HG02870 (cell line): ENCODE data around the gene CAMK2B.
"Not testable (repeated sequence)": the region's sequence is repeated elsewhere in the genome, so short reads cannot be mapped to it uniquely, and the experiment has no call there.

Experiments
- ATAC-seq: cut with Tn5 transposase; IDR thresholded peaks from one replicate; pipeline ENCODE4 v1.9.1; 2021; ENCODE audit warnings: mild to moderate bottlenecking, moderate library complexity; ENCODE audit not compliant: unreplicated experiment

Gene CAMK2B

DNA sequence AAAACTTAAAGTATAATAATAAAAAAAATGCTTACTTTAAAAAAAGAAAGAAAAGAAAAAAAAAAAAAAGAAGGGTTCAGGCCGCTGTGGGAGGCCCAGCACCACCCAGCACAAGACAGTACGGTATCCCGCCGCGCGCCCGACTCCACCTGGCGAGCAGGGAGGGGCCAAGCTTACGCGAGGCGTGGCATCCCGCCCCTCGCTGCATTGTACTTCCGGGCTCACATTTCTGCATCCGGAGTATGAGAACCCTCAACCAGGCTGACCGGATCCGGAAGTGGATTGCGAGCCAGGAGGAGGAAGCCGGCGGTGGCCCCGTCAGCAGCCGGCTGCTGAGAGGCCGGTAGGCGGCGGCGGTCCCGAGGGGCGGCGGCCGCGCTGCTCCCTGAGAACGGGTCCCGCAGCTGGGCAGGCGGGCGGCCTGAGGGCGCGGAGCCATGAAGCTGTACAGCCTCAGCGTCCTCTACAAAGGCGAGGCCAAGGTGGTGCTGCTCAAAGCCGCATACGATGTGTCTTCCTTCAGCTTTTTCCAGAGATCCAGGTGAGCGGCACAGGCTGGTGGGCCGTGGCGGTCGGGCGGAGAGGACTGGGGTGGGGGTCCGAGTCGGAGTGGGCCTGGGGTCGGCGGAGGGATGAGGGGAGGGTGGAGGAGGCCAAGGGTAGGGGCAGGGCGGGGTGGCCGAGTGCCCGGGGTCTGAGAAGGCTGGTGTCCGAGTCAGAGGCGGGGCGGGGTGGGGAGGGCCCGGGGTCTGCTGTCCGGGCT lies 124.5 kb downstream of the CAMK2B start, which contains the start of gene YKT6:
Gene YKT6 (plus strand): TSS at position 280 of the 763 bp plus-strand sequence. CDS start 158 bp downstream, at position 438.
- peak; percentile 98 for ATAC-seq

DNA sequence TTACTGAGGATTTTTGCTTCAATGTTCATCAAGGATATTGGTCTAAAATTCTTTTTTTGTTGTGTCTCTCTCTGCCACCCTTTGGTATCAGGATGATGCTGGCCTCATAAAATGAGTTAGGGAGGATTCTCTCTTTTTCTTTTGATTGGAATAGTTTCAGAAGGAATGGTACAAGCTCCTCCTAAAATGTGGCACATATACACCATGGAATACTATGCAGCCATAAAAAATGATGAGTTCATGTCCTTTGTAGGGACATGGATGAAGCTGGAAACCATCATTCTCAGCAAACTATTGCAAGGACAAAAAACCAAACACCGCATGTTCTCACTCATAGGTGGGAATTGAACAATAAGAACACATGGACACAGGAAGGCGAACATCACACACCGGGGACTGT lies 125.2 kb downstream of the CAMK2B start:
- not testable (repeated sequence) for ATAC-seq

- no peak for ATAC-seq
Observed at GRCh38 chr7:44197474-44197873, 127.9 kb downstream of the CAMK2B start.

GRCh38 chr7:44196450-44196872 lies 128.9 kb downstream of the CAMK2B start:
- ATAC-seq: no peak

- ATAC-seq: no peak
Observed at GRCh38 chr7:44195889-44196288, 129.5 kb downstream of the CAMK2B start.

DNA sequence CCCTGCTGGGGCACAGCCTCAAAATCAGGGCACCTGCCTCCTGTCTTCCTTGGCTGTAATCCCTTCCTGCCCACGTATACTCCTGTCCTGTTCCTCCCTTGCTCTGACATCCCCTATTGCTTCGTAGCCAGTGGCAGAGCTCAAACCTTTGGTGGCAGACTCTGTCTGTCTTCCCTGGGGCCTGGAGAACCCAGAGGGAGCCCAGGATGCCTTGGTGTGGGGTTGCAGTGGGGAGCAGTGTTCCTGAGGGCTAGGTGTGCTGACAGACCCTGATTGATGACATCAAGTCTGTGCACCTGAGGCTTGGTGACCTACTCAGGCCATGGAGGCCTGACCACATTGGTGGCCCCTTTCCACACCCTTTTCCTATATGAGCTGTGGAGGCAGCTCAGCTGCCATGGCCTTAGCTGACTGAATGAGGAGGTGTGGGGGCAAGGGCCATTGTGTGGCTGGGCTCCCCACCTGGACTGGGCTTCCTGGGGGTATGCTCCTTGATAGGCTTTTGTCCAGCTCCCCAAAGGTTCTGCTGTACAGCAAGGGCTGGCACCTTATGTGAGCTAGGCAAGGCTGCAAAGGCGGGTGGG lies 130.7 kb downstream of the CAMK2B start:
- no peak for ATAC-seq

GRCh38 chr7:44194069-44194468 lies 131.3 kb downstream of the CAMK2B start:
- no peak for ATAC-seq

DNA sequence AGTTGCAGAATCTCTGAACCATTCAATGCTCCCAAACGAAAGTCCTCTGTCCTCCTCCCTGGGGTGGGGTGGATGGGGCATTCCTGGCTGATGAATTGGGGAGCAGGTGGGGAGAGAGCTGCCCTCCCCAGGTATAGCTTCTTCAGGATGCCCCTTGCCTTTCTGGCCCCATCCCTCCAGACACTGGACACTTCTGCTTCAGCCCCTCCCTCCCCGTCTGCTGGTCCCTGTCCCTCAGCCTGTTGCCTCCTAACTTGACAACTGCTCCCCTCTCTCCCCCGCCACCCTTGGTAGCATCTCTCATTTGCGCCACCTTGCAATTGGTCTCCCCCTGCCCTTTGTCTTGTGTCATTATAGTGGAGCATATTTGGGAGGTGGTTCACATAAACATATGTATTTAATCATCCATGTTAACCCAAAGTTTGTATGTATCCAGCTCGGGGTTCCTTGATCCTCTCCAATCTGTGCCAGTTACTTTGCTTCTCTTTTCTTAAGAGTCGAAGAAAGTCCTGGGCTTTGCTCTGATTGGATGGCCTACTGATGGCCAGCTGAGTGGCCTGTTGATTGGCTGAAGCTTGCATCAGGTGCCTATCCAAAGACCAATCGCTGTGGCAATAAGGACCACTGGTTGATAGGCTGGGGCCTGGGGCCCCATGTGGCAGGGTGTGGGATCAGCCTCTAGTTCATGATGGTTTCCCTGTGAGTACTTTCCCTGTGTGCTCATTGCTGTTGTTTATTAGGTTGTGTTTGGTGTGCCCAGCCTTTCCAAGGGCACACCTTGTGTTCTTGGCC lies 132.2 kb downstream of the CAMK2B start:
- ATAC-seq: no peak

DNA sequence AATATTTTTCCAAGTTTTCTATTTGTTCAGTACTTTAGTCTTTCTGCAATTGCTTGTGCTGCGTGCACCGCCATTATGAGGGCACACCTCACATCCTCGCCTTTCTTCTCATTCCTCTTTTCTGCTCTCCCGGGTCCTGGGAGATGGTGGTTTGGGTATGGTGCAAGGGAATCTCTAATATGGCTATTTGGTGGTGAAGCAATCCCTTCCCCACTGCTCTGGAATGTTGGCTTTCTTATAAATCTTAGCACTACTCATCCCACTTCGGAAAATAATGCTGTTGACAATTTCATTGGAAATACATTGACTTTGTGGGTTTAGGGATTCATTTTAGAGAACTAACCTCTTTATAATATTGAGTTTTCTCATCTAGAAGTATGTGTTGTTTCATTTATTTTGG lies 134.2 kb downstream of the CAMK2B start:
- no peak for ATAC-seq

GRCh38 chr7:44189993-44190872 lies 135.2 kb downstream of the CAMK2B start:
- no peak for ATAC-seq

GRCh38 chr7:44189286-44189992 lies 136.0 kb downstream of the CAMK2B start, which contains the start of gene GCK:
Gene GCK, minus strand, starts transcription at chr7:44189439. Its CDS starts 486 bp downstream, at chr7:44188953.
- no peak for ATAC-seq

DNA sequence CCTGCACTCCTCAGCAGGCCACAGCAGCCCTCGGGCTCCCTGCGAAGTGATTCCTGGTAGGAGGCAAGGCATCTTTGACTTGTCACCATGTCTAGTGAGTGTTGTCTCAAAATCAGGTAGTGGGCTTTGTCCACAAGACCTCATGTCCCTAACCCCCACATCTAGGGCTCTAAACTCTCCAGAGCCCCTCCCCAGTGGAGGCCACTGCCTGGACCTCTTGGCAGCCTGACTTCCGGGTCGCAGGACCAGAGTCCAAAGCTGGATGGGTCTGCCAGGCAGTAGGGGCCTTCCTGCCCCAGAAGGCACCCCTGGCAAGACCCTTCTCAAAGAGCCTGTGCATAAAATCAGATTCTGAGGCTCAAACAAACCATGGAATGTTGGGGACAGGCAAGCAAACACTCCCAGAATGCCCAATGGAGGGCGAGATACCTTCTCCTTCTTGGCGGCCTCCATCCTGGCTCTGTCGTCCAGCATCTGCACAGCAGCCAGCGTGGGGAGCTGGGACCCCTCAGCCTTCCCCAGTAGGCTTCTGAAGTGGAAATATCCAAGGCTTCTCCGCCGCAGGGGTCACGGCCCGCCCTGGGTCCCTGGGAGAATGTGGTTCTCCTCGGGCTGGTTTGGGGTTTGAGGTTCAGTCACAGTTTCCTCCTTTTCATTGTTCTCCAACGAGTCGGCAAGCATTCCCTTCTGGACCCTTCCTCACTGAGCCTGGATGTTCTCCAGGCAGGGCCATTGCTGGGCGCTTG lies 136.7 kb downstream of the CAMK2B start:
- ATAC-seq: no peak

- no peak for ATAC-seq
Observed at GRCh38 chr7:44187636-44188416, 137.6 kb downstream of the CAMK2B start.

- no peak for ATAC-seq
Observed at GRCh38 chr7:44186736-44187135, 138.7 kb downstream of the CAMK2B start.

DNA sequence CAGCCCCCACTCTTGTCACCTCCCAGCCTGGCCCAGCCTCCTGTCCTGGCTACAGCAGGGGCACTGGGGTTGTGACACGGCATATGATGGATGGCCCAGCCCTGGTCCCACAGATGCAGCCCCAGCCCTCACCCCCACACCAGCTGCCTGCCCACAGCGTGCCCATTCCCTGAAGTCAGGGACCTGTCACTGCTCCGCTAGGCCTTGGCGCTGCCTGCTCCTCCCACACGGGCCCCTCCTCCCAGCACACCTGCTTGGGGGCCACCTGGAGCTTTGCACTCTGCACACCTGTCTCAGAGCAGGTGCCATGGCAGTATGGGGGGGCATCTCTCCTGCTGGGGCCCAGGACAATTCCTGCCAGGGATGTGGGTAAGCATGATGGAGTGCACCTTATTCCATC lies 139.7 kb downstream of the CAMK2B start:
- ATAC-seq: no peak

- ATAC-seq: no peak
Observed at GRCh38 chr7:44184873-44185446, 140.4 kb downstream of the CAMK2B start.

- no peak for ATAC-seq
Observed at GRCh38 chr7:44184206-44184872, 141.1 kb downstream of the CAMK2B start.

- ATAC-seq: no peak
Observed at GRCh38 chr7:44183386-44183785, 142.0 kb downstream of the CAMK2B start.
